DMS 273 (cell line): Measurements from ENCODE around the gene MRPL37.

ENCODE experiments used
- DNase-seq: peaks from one replicate; lab custom pipeline; 2025; ENCODE audit not compliant: unreplicated experiment; lab: John Stamatoyannopoulos, UW

The MRPL37 gene

DNA sequence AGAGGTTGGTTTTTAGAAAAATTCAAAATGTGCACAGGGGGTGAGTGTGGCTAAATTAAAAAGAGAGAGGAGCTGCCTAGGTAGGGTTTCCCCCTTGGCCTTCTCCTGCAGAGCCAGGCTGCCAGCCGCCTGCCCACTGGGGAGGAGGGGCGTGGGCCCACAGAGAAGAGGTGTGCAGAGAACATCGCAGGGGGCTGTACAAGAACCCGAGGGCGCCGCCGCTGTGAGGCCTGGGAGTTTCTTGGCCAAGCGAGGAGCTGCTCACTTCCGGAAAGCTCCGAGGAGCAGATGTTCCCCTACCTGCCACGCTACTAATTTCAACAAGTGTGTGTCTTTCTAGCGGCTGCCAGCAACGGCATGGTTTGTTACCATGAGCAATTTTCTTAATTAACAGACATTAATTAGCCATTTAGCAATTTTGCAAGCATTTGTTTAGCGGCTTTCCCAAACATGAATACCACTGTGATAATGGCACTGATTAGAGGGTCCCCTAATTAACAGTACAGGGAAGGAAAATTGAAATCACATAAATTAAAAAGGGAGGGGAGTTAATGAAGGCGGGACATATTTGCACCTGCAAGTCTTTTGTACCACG lies 59.7 kb downstream of the MRPL37 start:
- peak; percentile 73 for DNase-seq

DNA sequence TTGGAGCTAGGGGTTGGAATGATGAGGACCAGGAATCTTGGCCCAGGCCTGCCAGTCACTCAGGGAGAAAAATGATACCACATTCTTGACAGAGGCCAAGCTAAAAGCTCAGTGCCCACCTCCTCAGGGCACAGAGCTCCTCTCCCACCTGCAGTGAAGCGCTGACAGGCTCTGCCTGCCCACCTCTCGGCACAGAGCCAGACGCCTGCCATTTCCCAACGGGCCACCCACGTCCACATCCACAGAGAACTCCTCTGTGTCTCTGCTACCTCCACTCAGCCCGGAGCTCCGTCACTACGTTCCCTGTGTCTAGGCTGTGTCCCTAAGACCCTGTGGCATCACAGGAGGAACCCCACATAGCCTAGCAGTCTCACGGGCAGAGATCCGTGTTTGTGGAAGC lies 60.8 kb downstream of the MRPL37 start:
- no peak for DNase-seq

DNA sequence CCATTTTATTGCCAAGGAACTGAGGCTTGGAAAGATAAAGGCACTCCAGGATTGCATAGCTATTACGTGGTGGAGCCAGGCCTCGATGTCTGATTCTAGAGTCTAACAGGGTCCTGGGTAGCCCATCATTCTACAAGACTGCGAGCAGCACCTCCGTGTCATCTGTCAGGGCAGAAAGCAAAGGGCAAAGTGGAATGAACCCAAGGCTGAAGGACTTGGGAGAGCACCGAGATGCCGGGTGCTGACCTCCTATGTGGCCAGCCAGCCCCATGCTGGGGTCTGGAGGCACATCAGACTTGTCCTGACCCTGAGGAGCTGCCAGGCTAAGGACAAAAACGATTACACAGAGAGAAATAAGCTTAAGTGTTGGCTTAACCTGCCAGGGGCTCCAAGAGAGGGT lies 62.3 kb downstream of the MRPL37 start:
- no peak for DNase-seq

DNA sequence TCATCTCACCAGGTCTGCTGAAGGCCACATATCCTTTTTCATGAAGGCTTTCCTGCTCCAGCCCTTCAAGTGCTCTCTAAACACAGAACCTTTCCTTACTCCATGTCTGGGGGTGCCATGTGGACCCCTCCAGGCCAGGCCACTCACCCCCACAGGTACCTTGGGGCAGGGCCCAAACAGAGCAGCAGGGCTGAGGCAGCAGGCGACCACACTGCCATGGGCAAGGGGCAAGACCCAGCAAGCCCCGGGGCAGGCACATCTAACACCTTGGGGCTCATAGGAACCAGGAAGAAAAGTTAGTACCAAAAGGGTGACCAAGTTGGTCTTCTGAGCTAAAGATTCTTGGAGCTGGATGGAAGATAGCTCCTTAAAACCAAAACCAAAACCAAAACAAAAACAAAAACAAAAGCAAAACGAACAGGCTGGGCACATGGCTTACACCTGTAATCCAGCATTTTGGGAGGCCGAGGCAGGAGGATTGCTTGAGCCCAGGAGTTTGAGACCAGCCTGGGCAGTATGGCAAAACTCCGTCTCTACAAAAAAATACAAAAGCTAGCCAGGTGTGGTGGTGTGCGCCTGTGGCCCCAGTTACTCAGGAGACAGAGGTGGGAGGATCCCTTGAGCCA lies 63.7 kb downstream of the MRPL37 start:
- no peak for DNase-seq

DNA sequence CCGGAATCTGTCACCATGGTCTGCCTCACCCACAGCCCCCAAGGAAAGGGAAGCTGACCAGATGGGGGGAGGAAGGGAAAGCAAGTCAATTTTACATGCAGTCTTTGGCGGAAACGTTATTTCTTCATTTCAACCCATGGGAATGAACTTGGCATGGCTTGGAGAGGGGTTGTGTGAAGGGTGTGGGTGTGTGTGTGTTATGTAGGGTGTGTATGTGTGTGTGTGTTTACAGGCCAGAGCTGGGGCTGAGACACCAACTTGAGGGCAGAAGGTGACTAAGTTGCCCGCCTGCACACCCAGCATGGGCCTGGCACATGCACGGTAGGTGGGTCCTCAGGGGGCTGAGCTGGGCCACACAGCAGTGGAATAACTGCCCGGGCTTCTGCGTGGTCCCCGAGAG lies 65.2 kb downstream of the MRPL37 start:
- no peak for DNase-seq

DNA sequence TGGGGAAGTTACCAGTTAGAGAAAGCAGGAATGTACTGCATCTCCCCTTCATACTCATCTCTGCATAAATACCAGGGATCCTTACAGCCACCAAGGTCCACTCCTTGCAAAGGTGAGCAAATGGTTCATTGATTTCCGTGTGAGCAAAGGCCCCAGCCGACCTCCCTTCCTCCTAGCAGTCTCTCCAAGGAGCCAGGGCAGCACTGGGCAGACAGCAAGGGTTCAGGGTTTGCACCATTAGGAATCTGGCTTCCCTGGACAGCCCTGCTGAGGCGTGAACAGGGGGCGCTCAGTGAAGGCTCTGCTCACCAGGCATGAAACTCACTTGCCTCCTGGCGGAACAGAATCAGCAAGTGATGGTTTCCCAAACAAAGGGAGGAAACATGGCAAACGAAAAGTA lies 65.7 kb downstream of the MRPL37 start:
- DNase-seq = no peak

DNA sequence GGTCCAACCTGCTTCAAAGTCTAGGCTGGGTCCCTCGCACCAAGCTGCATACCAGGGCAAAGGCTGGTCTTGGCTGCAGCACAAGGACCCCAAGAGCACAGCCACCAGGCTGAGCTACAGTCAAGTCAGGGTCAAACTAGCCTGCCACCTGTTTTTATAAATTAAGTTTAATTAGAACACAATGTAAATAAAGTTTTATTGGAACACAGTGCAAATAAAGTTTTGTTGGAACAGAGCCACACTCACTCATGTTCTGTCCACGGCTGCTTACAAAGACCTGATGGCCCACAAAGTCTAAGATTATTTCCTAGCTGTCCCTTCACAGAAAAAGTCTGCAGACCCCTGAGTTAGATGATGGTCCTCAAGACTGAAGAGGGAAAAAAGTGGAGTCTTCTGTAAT lies 66.2 kb downstream of the MRPL37 start:
- no peak for DNase-seq

DNA sequence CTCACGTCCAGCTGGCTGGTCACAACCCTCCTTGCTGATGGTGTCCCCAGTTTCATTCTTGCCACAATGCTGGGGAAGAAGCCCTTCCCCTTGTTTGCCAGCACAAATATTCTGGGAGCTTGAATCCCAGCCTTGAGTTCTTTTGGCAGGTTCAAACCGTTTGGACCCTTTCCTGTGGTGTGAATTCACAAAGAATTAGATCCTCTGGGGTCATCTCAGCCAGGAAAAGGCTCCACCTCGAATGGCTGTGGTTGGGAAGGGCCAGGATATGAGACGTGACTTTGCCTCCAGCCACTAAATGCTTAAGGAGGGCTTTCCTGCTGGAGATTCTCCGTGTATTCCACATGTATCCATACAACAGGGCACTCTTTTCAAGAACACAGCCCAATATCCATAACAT lies 66.9 kb downstream of the MRPL37 start:
- no peak for DNase-seq
